IMR-90 (cell line): Measurements from ENCODE around the gene MAP1LC3B. TPM values are rescaled to one million over a fixed set of nuclear protein-coding genes. Genes with fewer than 3 reads are reported as not detected.

Source experiments
- ATAC-seq: fragments of 200-7000 bp; cut with Tn5 transposase; 2 replicates; pipeline ENCODE4 v1.9.1; 2020; ENCODE audit warnings: low read depth, mild to moderate bottlenecking, moderate library complexity
- BruUV-seq: library from RNA; stranded (reverse); fragments of 400-500 nt; replicated peaks from 2 replicates; lab custom pipeline; 2021; lab: Mats Ljungman, UMichigan
- CTCF ChIA-PET: fragments of 300-600 bp; formaldehyde crosslinking; extraction: SDS; loops from one replicate; lab custom pipeline; 2021; ENCODE audit warnings: antibody characterized with exemption; lab: Yijun Ruan, JAX
- POLR2A ChIA-PET: fragments of 300-600 bp; sonication (Branson Sonifier 250); formaldehyde crosslinking; loops from one replicate; lab custom pipeline; 2022; ENCODE audit warnings: antibody characterized with exemption; ENCODE audit not compliant: unreplicated experiment; lab: Charles Lee
- DNase-seq: peaks from one replicate; pipeline ENCODE4 v3.0.0; 2013
- H2AFZ ChIP-seq: replicated peaks from 2 replicates; pipeline ENCODE3; 2013; ENCODE audit warnings: low read length, mild to moderate bottlenecking; ENCODE audit not compliant: poor library complexity
- H2AK5ac ChIP-seq: 2 replicates; pipeline ENCODE4 v1.6.1; 2013; ENCODE audit warnings: low read depth, low read length, inconsistent platforms
- H2AK9ac ChIP-seq: replicated peaks from 2 replicates; pipeline ENCODE3; 2013; ENCODE audit warnings: mild to moderate bottlenecking, low read depth, low read length, moderate library complexity; ENCODE audit not compliant: poor library complexity
- H2BK120ac ChIP-seq: 2 replicates; pipeline ENCODE4 v1.6.1; 2013; ENCODE audit warnings: low read depth, low read length, inconsistent platforms
- H2BK15ac ChIP-seq: 3 replicates; pipeline ENCODE4 v1.6.1; 2013; ENCODE audit warnings: low read depth, low read length, inconsistent platforms
- H2BK20ac ChIP-seq: 2 replicates; pipeline ENCODE4 v1.6.1; 2013; ENCODE audit warnings: low read depth, mild to moderate bottlenecking, inconsistent platforms, low read length, moderate library complexity
- H2BK5ac ChIP-seq: 2 replicates; pipeline ENCODE4 v1.6.1; 2013; ENCODE audit warnings: mild to moderate bottlenecking, low read depth, low read length, inconsistent platforms; ENCODE audit not compliant: poor library complexity, severe bottlenecking
- H3K14ac ChIP-seq: replicated peaks from 2 replicates; pipeline ENCODE4 v1.6.1; 2013; ENCODE audit warnings: low read depth, low read length, inconsistent platforms
- H3K18ac ChIP-seq: 2 replicates; pipeline ENCODE4 v1.6.1; 2013; ENCODE audit warnings: low read depth, low read length, control low read depth
- H3K23ac ChIP-seq: 2 replicates; pipeline ENCODE4 v1.6.1; 2013; ENCODE audit warnings: low read depth, low read length, inconsistent platforms
- H3K27ac ChIP-seq: 2 replicates; pipeline ENCODE4 v1.5.1; 2013; ENCODE audit warnings: mild to moderate bottlenecking, control low read depth, low read length; ENCODE audit not compliant: insufficient read depth
- H3K27me3 ChIP-seq: 2 replicates; pipeline ENCODE4 v1.6.1; 2013; ENCODE audit warnings: low read length; ENCODE audit not compliant: control insufficient read depth, insufficient read depth
- H3K36me3 ChIP-seq: 2 replicates; pipeline ENCODE4 v1.6.1; 2013; ENCODE audit warnings: low read length, mixed read lengths; ENCODE audit not compliant: control insufficient read depth, insufficient read depth
- H3K4ac ChIP-seq: 2 replicates; pipeline ENCODE4 v1.6.1; 2013; ENCODE audit warnings: low read depth, low read length, inconsistent platforms
- H3K4me1 ChIP-seq: 2 replicates; pipeline ENCODE4 v1.6.1; 2013; ENCODE audit warnings: low read length, mixed read lengths; ENCODE audit not compliant: control insufficient read depth, insufficient read depth
- H3K4me2 ChIP-seq: 2 replicates; pipeline ENCODE4 v1.6.1; 2013; ENCODE audit warnings: low read depth, mild to moderate bottlenecking, control low read depth, low read length, moderate library complexity
- H3K4me3 ChIP-seq: 2 replicates; pipeline ENCODE4 v1.5.1; 2013; ENCODE audit warnings: low read depth, mild to moderate bottlenecking, control low read depth, low read length, moderate library complexity; ENCODE audit not compliant: insufficient read depth
- H3K56ac ChIP-seq: 2 replicates; pipeline ENCODE4 v1.6.1; 2013; ENCODE audit warnings: low read length, inconsistent platforms; ENCODE audit not compliant: insufficient read depth; ENCODE audit errors: extremely low read depth
- H3K79me1 ChIP-seq, 2 experiments: 2 replicates each; pipeline ENCODE4 v1.6.1; 2013; ENCODE audit warnings: low read length in 2 of 2, inconsistent platforms in 1 of 2, low read depth in 1 of 2
- H3K9ac ChIP-seq: 2 replicates; pipeline ENCODE4 v1.6.1; 2013; ENCODE audit warnings: low read depth, low read length, control low read depth
- H3K9me1 ChIP-seq: 2 replicates; pipeline ENCODE4 v1.6.1; 2013; ENCODE audit warnings: low read length, inconsistent platforms; ENCODE audit not compliant: insufficient read depth
- H3K9me3 ChIP-seq: 2 replicates; pipeline ENCODE4 v1.6.1; 2013; ENCODE audit warnings: low read length; ENCODE audit not compliant: control insufficient read depth, insufficient read depth
- H4K20me1 ChIP-seq: 2 replicates; pipeline ENCODE4 v1.6.1; 2013; ENCODE audit warnings: low read length, inconsistent platforms; ENCODE audit not compliant: insufficient read depth
- H4K5ac ChIP-seq: 2 replicates; pipeline ENCODE4 v1.6.1; 2013; ENCODE audit warnings: mild to moderate bottlenecking, low read depth, low read length, control low read depth
- H4K8ac ChIP-seq, 2 experiments: 2 replicates each; pipeline ENCODE4 v1.6.1; 2013; ENCODE audit warnings: low read depth in 2 of 2, low read length in 2 of 2, control low read depth in 1 of 2, inconsistent platforms in 1 of 2
- H4K91ac ChIP-seq: 2 replicates; pipeline ENCODE4 v1.6.1; 2013; ENCODE audit warnings: low read depth, low read length, inconsistent platforms; ENCODE audit not compliant: insufficient read depth
- CEBPB ChIP-seq: IDR thresholded peaks from 2 replicates; pipeline ENCODE4 v1.6.1; 2012; ENCODE audit warnings: low read depth, low read length, improper control_type of control experiment
- CHD1 ChIP-seq: IDR thresholded peaks from 2 replicates; pipeline ENCODE4 v1.6.1; 2012; ENCODE audit warnings: low read depth, low read length, improper control_type of control experiment
- FOS ChIP-seq: fragments of 150-350 bp; IDR thresholded peaks from 2 replicates; pipeline ENCODE4 v1.6.1; 2016; ENCODE audit warnings: low read depth, low read length
- MAZ ChIP-seq: IDR thresholded peaks from 2 replicates; pipeline ENCODE4 v1.6.1; 2012; ENCODE audit warnings: low read depth, mild to moderate bottlenecking, low read length, improper control_type of control experiment, moderate library complexity, borderline replicate concordance
- MXI1 ChIP-seq: IDR thresholded peaks from 2 replicates; pipeline ENCODE4 v1.6.1; 2012; ENCODE audit warnings: low read depth, mild to moderate bottlenecking, low read length, moderate library complexity, borderline replicate concordance
- NFE2L2 ChIP-seq: fragments of 150-350 bp; IDR thresholded peaks from 2 replicates; pipeline ENCODE4 v1.6.1; 2016; ENCODE audit warnings: low read depth, mild to moderate bottlenecking, low read length
- RAD21 ChIP-seq: IDR thresholded peaks from 2 replicates; pipeline ENCODE4 v1.6.1; 2012; ENCODE audit warnings: low read length, improper control_type of control experiment
- RFX5 ChIP-seq: IDR thresholded peaks from 2 replicates; pipeline ENCODE4 v1.8.0; 2012; ENCODE audit warnings: low read depth, mild to moderate bottlenecking, low read length, moderate library complexity
- SMC3 ChIP-seq: fragments of 150-350 bp; IDR thresholded peaks from 2 replicates; pipeline ENCODE4 v1.6.1; 2016; ENCODE audit warnings: low read depth, mild to moderate bottlenecking, antibody characterized with exemption, low read length, moderate library complexity
- USF2 ChIP-seq: fragments of 150-350 bp; IDR thresholded peaks from 2 replicates; pipeline ENCODE4 v1.6.1; 2017; ENCODE audit warnings: mild to moderate bottlenecking, antibody characterized with exemption, low read length, low read depth
- WGBS, 2 experiments: methylation state at CpG; one replicate each; pipeline versions ENCODE4 v1.1.5 to v1.1.7; 2013; ENCODE audit warnings: missing lambda C conversion rate in 2 of 2; ENCODE audit not compliant: insufficient read length in 1 of 2; ENCODE audit errors: extremely low coverage in 2 of 2; 5-methylcytosine and 5-hydroxymethylcytosine counted together
- dilution Hi-C: fragments of 300-500 bp; cut with HindIII; formaldehyde crosslinking; loops from one replicate; pipeline ENCODE4 v1.14.3; 2018; ENCODE audit warnings: low sequenced_read_pairs; ENCODE audit not compliant: unreplicated experiment
- in situ Hi-C: fragments of 300-500 bp; cut with MboI; formaldehyde crosslinking; loops from 3 replicates; pipeline ENCODE4 v1.14.3; 2019; ENCODE audit warnings: low sequenced_read_pairs, inconsistent platforms, mixed read lengths
- intact Hi-C: fragments of 100-400 bp; cut with micrococcal nuclease; formaldehyde crosslinking; loops from 2 replicates; pipeline ENCODE4 v1.10.0; 2022
- polyA plus RNA-seq, 3 experiments: library from polyadenylated mRNA; depleted of rRNA; stranded (reverse); fragments of >200 nt; gene quantifications; 2 replicates each; pipeline ENCODE4 v1.2.3, GENCODE V29; 2012; ENCODE audit warnings: low replicate concordance in 1 of 3
- total RNA-seq: library from RNA; depleted of rRNA; stranded (reverse); fragments of >200 nt; gene quantifications from 2 replicates; pipeline ENCODE4 v1.2.3, GENCODE V29; 2012
- TF ChIP-seq, protein P1 (sequence below): fragments of 150-350 bp; IDR thresholded peaks from 2 replicates; pipeline ENCODE4 v1.6.1; 2016; ENCODE audit warnings: low read depth, mild to moderate bottlenecking, low read length, moderate library complexity, borderline replicate concordance

MAP1LC3B gene
- total and polyA plus RNA-seq, 2 of the 4 experiments (the other 2 are of a cell fraction) = 23.5 to 57.7 TPM

DNA sequence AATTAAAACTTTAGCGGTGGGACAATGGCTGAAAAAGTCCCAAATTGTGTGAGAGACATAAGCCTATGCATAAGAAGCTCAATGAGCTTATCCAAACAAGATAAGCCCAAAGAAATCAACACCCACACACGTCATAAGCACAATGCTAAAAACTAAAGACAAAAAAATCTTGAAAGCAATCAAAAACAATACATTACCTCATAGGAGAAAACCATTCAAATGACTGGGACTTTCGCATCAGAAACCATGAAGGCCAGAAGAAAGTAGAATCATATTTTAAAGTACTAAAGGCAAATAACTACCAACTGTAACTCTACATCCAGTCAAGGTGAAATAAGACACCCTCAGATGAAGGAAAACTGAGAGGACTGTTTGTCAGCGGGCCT is 50.4 kb downstream of the MAP1LC3B start:
- H2AFZ ChIP-seq = no peak overlapping the region
- H4K5ac ChIP-seq = no peak overlapping the region
- no peak overlapping the region for H2BK15ac ChIP-seq
- ChIA-PET CTCF (interaction anchor here (0.7 to 1.0 kb wide), 2 partner anchors 47 to 129 kb away, joined by 3 to 6 read pairs; no protein-coding TSS in a partner anchor), POLR2A (no interaction called here)
- peaks cover 17% of the 10 kb centered on the region for H3K4me1 ChIP-seq
- no peak overlapping the region for H4K91ac ChIP-seq
- H2BK5ac ChIP-seq = no peak overlapping the region
- no CpG with 5 or more reads among the region's 4 CpGs for WGBS, 2 experiments
- ATAC-seq (no peak), DNase-seq (peak; percentile 31)
- no peak overlapping the region for H3K9ac ChIP-seq
- H4K20me1 ChIP-seq = peaks cover 9% of the 10 kb centered on the region
- no peak overlapping the region for H3K4me3 ChIP-seq
- peaks cover 12% of the 10 kb centered on the region; the same call in 1 of the 2 replicates for H3K9me1 ChIP-seq
- in situ Hi-C loops = no loop called here
- no peak overlapping the region for H3K4ac ChIP-seq
- H2AK5ac ChIP-seq = no peak overlapping the region
- no peaks in the 10 kb centered on the region for H3K27me3 ChIP-seq
- H4K8ac ChIP-seq = no peak overlapping the region
- dilution Hi-C loops = no loop called here
- H2AK9ac ChIP-seq = no peak overlapping the region
- no peak overlapping the region for H3K14ac ChIP-seq
- TF ChIP-seq FOS (no peak), USF2 (no peak), CHD1 (no peak), NFE2L2 (no peak), CEBPB (no peak), MXI1 (no peak), RAD21 (no peak), SMC3 (no peak), MAZ (no peak), RFX5 (no peak)
- TF ChIP-seq, protein P1, sequence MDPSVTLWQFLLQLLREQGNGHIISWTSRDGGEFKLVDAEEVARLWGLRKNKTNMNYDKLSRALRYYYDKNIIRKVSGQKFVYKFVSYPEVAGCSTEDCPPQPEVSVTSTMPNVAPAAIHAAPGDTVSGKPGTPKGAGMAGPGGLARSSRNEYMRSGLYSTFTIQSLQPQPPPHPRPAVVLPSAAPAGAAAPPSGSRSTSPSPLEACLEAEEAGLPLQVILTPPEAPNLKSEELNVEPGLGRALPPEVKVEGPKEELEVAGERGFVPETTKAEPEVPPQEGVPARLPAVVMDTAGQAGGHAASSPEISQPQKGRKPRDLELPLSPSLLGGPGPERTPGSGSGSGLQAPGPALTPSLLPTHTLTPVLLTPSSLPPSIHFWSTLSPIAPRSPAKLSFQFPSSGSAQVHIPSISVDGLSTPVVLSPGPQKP = no peak
- BruUV-seq = no TSS peak
- no peaks in the 10 kb centered on the region for H3K9me3 ChIP-seq
- H3K23ac ChIP-seq = no peak overlapping the region
- H3K27ac ChIP-seq = no peak overlapping the region
- H3K79me1 ChIP-seq = peaks cover 25 to 79% of the 10 kb centered on the region in 2 experiments
- H3K4me2 ChIP-seq = no peak overlapping the region
- peaks cover 2% of the 10 kb centered on the region; the same call in 1 of the 2 replicates for H3K36me3 ChIP-seq
- H3K56ac ChIP-seq = no peak overlapping the region
- H2BK20ac ChIP-seq = no peak overlapping the region
- no peak overlapping the region for H3K18ac ChIP-seq
- intact Hi-C loops = no loop called here
- H2BK120ac ChIP-seq = no peak overlapping the region
